K562 (cell line): ENCODE results near the gene UBE2D3. TPM values are rescaled to one million over a fixed set of nuclear protein-coding genes. Genes with fewer than 3 reads are reported as not detected.

Source experiments
- BRD4 ChIP-seq: fragments of 200-600 bp; sonication (generic); IDR thresholded peaks from 2 replicates; pipeline ENCODE4 v1.6.1; 2017; ENCODE audit warnings: inconsistent platforms
- ERF ChIP-seq: fragments of 450-650 bp; formaldehyde crosslinking; IDR thresholded peaks from 2 replicates; pipeline ENCODE4 v1.4.0; 2020; ENCODE audit warnings: mild to moderate bottlenecking, mixed read lengths
- FIP1L1 ChIP-seq: fragments of 200-400 bp; formaldehyde crosslinking; IDR thresholded peaks from 2 replicates; pipeline ENCODE4 v1.6.1; 2018; ENCODE audit warnings: mild to moderate bottlenecking, low read depth, low read length; ENCODE audit not compliant: poor library complexity, severe bottlenecking
- FOS ChIP-seq: IDR thresholded peaks from 3 replicates; pipeline ENCODE4 v1.6.1; 2011; ENCODE audit not compliant: insufficient read length; ENCODE audit errors: extremely low read depth
- MAFK ChIP-seq: IDR thresholded peaks from 2 replicates; pipeline ENCODE4 v1.6.1; 2011; ENCODE audit warnings: low read length, improper control_type of control experiment
- RBM17 ChIP-seq: fragments of 200-400 bp; formaldehyde crosslinking; IDR thresholded peaks from 2 replicates; pipeline ENCODE4 v1.6.1; 2017; ENCODE audit warnings: low read depth, mild to moderate bottlenecking, low read length, borderline replicate concordance
- TCF7L2 ChIP-seq: fragments of 150-350 bp; IDR thresholded peaks from 2 replicates; pipeline ENCODE4 v1.6.1; 2016; ENCODE audit warnings: low read depth, mild to moderate bottlenecking, low read length, moderate library complexity
- TEAD1 ChIP-seq, 2 experiments: fragments of 450-650 bp in 1 of 2; sonication (generic) in 1 of 2; formaldehyde crosslinking; IDR thresholded peaks; 2 replicates each; pipeline versions ENCODE4 v1.4.0 to v1.8.0; 2020 to 2022; ENCODE audit warnings: mild to moderate bottlenecking in 2 of 2, missing genetic modification reagents in 1 of 2
- ZFP1 ChIP-seq: fragments of 450-650 bp; formaldehyde crosslinking; IDR thresholded peaks from 2 replicates; pipeline ENCODE4 v1.4.0; 2020; ENCODE audit warnings: mild to moderate bottlenecking, mixed read lengths
- ZNF764 ChIP-seq: fragments of 250-450 bp; sonication (Bioruptor Pico); IDR thresholded peaks from 2 replicates; pipeline ENCODE4 v1.4.0; 2020; ENCODE audit warnings: low read depth, mild to moderate bottlenecking, moderate library complexity
- polyA plus RNA-seq, 8 experiments: library from polyadenylated mRNA; depleted of rRNA in 4 of 8; stranded (reverse) in 5 of 8; unstranded in 3 of 8; fragments of >200 nt; fragmentation: Nextera tagmentation in 2 of 8; fragmentation: Illumina TruSeq in 1 of 8; extraction: Ambion mirVana in 2 of 8; extraction: Trizol in 1 of 8; gene quantifications; 2 replicates each; pipeline versions ENCODE4 v1.2.1 to v1.2.3, GENCODE V29; 2011 to 2014; ENCODE audit warnings: inconsistent platforms in 1 of 8, missing spikeins in 1 of 8
- total RNA-seq, 7 experiments: library from RNA; depleted of rRNA in 6 of 7; stranded (reverse); fragments of >200 nt in 6 of 7; fragmentation: Illumina TruSeq in 2 of 7; extraction: Trizol in 2 of 7; gene quantifications; 2 replicates each; pipeline versions ENCODE4 v1.2.1 to v1.2.3, GENCODE V29; 2011 to 2021; ENCODE audit warnings: low replicate concordance in 1 of 7
- TF ChIP-seq, protein P1 (sequence below): sonication (generic); formaldehyde crosslinking; IDR thresholded peaks from 2 replicates; pipeline ENCODE4 v1.8.0; 2022; ENCODE audit warnings: missing genetic modification reagents, mild to moderate bottlenecking, borderline replicate concordance
- TF ChIP-seq, protein P2 (sequence below): fragments of 250-450 bp; sonication (Bioruptor Pico); IDR thresholded peaks from 2 replicates; pipeline ENCODE4 v1.4.0; 2020

Gene UBE2D3
- total and polyA plus RNA-seq, 9 of the 15 experiments (the other 6 are each of a cell fraction or from before 2014, with no cell fraction given), result 191 to 618 (median 292) TPM

DNA sequence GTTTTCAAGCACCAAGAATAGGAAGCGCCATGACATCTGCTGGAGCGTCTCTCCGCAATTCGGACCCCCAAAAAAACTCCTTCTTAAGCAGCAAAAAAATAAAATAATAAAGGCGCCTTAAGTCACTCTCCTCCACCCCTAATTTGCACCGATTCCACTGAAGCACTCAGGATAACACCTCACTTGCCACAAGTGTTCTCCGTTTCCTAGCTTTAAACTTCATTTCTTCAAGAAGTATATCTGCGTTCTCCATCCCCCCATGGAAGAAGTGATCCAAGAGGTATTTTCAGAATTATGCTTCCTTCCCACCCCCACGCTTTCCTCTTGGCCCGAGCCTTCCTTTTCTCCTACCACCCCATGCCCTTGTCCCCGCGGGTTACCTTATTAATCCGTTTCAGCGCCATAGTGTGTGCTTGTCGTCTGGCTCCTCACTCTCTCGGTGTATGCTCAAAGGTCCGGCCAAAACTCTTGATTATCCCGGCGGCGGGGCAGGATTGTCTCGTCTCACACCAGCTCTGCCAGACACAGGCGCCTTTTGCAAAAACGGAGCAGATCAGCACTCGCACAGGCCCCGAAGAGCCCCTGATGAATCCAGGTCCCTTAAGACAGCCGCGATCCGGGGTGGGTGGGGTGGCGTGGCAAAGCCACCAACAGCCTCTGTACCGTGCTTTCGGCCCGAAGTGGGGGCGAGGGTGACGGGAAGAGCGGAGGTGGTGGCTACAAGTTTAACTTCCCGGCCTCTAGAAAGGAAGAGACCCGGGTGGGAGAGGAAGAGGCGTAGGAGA lies 1.1 kb downstream of the UBE2D3 start (continued):
- TF ChIP-seq, protein P1, sequence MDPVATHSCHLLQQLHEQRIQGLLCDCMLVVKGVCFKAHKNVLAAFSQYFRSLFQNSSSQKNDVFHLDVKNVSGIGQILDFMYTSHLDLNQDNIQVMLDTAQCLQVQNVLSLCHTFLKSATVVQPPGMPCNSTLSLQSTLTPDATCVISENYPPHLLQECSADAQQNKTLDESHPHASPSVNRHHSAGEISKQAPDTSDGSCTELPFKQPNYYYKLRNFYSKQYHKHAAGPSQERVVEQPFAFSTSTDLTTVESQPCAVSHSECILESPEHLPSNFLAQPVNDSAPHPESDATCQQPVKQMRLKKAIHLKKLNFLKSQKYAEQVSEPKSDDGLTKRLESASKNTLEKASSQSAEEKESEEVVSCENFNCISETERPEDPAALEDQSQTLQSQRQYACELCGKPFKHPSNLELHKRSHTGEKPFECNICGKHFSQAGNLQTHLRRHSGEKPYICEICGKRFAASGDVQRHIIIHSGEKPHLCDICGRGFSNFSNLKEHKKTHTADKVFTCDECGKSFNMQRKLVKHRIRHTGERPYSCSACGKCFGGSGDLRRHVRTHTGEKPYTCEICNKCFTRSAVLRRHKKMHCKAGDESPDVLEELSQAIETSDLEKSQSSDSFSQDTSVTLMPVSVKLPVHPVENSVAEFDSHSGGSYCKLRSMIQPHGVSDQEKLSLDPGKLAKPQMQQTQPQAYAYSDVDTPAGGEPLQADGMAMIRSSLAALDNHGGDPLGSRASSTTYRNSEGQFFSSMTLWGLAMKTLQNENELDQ (CRISPR knock-in tag), result 0 out of 2 replicates have a peak, but pooled peaks have one; percentile 20
- no peak for TF ChIP-seq FOS
- 0 out of 4 replicates have a peak, but pooled peaks of 1 of the 2 experiments have one; percentile 17 for TF ChIP-seq TEAD1 (CRISPR knock-in tag; IDR thresholded peaks at IDR 0.05)
- 0 out of 2 replicates have a peak, but pooled peaks have one; percentile 8 for TF ChIP-seq BRD4
- TF ChIP-seq TCF7L2, result no peak
- no peak for TF ChIP-seq ZNF764 (CRISPR knock-in tag)
- no peak for TF ChIP-seq RBM17
- no peak for TF ChIP-seq ZFP1 (CRISPR knock-in tag)
- no peak for TF ChIP-seq MAFK
- no peak for TF ChIP-seq FIP1L1
- no peak for TF ChIP-seq ERF
- TF ChIP-seq, protein P2, sequence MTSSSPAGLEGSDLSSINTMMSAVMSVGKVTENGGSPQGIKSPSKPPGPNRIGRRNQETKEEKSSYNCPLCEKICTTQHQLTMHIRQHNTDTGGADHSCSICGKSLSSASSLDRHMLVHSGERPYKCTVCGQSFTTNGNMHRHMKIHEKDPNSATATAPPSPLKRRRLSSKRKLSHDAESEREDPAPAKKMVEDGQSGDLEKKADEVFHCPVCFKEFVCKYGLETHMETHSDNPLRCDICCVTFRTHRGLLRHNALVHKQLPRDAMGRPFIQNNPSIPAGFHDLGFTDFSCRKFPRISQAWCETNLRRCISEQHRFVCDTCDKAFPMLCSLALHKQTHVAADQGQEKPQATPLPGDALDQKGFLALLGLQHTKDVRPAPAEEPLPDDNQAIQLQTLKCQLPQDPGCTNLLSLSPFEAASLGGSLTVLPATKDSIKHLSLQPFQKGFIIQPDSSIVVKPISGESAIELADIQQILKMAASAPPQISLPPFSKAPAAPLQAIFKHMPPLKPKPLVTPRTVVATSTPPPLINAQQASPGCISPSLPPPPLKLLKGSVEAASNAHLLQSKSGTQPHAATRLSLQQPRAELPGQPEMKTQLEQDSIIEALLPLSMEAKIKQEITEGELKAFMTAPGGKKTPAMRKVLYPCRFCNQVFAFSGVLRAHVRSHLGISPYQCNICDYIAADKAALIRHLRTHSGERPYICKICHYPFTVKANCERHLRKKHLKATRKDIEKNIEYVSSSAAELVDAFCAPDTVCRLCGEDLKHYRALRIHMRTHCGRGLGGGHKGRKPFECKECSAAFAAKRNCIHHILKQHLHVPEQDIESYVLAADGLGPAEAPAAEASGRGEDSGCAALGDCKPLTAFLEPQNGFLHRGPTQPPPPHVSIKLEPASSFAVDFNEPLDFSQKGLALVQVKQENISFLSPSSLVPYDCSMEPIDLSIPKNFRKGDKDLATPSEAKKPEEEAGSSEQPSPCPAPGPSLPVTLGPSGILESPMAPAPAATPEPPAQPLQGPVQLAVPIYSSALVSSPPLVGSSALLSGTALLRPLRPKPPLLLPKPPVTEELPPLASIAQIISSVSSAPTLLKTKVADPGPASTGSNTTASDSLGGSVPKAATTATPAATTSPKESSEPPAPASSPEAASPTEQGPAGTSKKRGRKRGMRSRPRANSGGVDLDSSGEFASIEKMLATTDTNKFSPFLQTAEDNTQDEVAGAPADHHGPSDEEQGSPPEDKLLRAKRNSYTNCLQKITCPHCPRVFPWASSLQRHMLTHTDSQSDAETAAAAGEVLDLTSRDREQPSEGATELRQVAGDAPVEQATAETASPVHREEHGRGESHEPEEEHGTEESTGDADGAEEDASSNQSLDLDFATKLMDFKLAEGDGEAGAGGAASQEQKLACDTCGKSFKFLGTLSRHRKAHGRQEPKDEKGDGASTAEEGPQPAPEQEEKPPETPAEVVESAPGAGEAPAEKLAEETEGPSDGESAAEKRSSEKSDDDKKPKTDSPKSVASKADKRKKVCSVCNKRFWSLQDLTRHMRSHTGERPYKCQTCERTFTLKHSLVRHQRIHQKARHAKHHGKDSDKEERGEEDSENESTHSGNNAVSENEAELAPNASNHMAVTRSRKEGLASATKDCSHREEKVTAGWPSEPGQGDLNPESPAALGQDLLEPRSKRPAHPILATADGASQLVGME (CRISPR knock-in tag), result 0 out of 2 replicates have a peak, but pooled peaks have one; percentile 23
